ENCODE data around the gene PEX26. TPM values are rescaled to one million over a fixed set of nuclear protein-coding genes. Genes with fewer than 3 reads are reported as not detected.
A peak's percentile ranks its signal among the peaks of the same experiment; 100 is the strongest.
"Not testable (repeated sequence)": the region's sequence is repeated elsewhere in the genome, so short reads cannot be mapped to it uniquely, and the experiment has no call there.

Gene PEX26
- total RNA-seq, 3 donors from 2014 or later, result 51.3 to 68.3 (median 58.2) TPM

- Mint-ChIP-seq H3K9me3 (no peaks in the 10 kb centered on the region), H3K4me3 (no peak overlapping the region), H3K27me3 (ENCODE audit: low read depth) (no peaks in the 10 kb centered on the region), H3K36me3 (ENCODE audit: insufficient read depth) (peaks cover 40% of the 10 kb centered on the region), H3K4me1 (ENCODE audit: low read depth) (peaks cover 20% of the 10 kb centered on the region)
- ATAC-seq, result no peak
- no peak for DNase-seq
Measured at GRCh38 chr22:18090286-18090685, 12.5 kb downstream of the PEX26 start.

GRCh38 chr22:18091478-18091877 lies 13.7 kb downstream of the PEX26 start:
- DNase-seq (no peak), ATAC-seq (peak; percentile 33 to 60)
- peak overlapping the region; percentile 76 for H3K4me3 Mint-ChIP-seq
- H3K9me3 Mint-ChIP-seq, result no peaks in the 10 kb centered on the region
- H3K36me3 Mint-ChIP-seq (ENCODE audit: insufficient read depth), result peaks cover 38% of the 10 kb centered on the region
- peaks cover 28% of the 10 kb centered on the region for H3K4me1 Mint-ChIP-seq (ENCODE audit: low read depth)
- no peaks in the 10 kb centered on the region for H3K27me3 Mint-ChIP-seq (ENCODE audit: low read depth)

GRCh38 chr22:18091916-18092526 lies 14.2 kb downstream of the PEX26 start:
- peaks cover 42% of the 10 kb centered on the region for H3K36me3 Mint-ChIP-seq (ENCODE audit: insufficient read depth)
- ATAC-seq (peak; percentile 56 to 60), DNase-seq (peak; percentile 21)
- H3K9me3 Mint-ChIP-seq, result no peaks in the 10 kb centered on the region
- H3K27me3 Mint-ChIP-seq (ENCODE audit: low read depth), result no peaks in the 10 kb centered on the region
- peak overlapping the region; percentile 76 for H3K4me3 Mint-ChIP-seq
- H3K4me1 Mint-ChIP-seq (ENCODE audit: low read depth), result peaks cover 34% of the 10 kb centered on the region

GRCh38 chr22:18093661-18094060 lies 15.9 kb downstream of the PEX26 start:
- Mint-ChIP-seq H3K4me1 (ENCODE audit: low read depth) (peaks cover 34% of the 10 kb centered on the region), H3K4me3 (no peak overlapping the region), H3K27me3 (ENCODE audit: low read depth) (no peaks in the 10 kb centered on the region), H3K36me3 (ENCODE audit: insufficient read depth) (peaks cover 35% of the 10 kb centered on the region), H3K9me3 (no peaks in the 10 kb centered on the region)
- ATAC-seq (no peak), DNase-seq (no peak)

GRCh38 chr22:18095101-18095805 lies 17.5 kb downstream of the PEX26 start:
- DNase-seq (no peak), ATAC-seq (no peak)
- Mint-ChIP-seq H3K4me1 (ENCODE audit: low read depth) (peaks cover 28% of the 10 kb centered on the region), H3K27me3 (ENCODE audit: low read depth) (no peaks in the 10 kb centered on the region), H3K4me3 (no peak overlapping the region), H3K9me3 (no peaks in the 10 kb centered on the region), H3K36me3 (ENCODE audit: insufficient read depth) (peaks cover 35% of the 10 kb centered on the region)

GRCh38 chr22:18096823-18097222 lies 19.0 kb downstream of the PEX26 start:
- H3K36me3 Mint-ChIP-seq (ENCODE audit: insufficient read depth), result peaks cover 40% of the 10 kb centered on the region

GRCh38 chr22:18100781-18101180 lies 23.0 kb downstream of the PEX26 start:
- H3K4me1 Mint-ChIP-seq (ENCODE audit: low read depth), result peaks cover 31% of the 10 kb centered on the region
- peaks cover 1% of the 10 kb centered on the region for H3K9me3 Mint-ChIP-seq
- ATAC-seq, result no peak
- H3K36me3 Mint-ChIP-seq (ENCODE audit: insufficient read depth), result peaks cover 47% of the 10 kb centered on the region
- H3K27me3 Mint-ChIP-seq (ENCODE audit: low read depth), result peaks cover 2% of the 10 kb centered on the region
- no peak overlapping the region for H3K4me3 Mint-ChIP-seq
- no peak for DNase-seq

More at GRCh38 chr22:18096823-18097222, 19.0 kb downstream of the PEX26 start:
- Mint-ChIP-seq H3K9me3 (no peaks in the 10 kb centered on the region), H3K4me1 (ENCODE audit: low read depth) (peaks cover 21% of the 10 kb centered on the region), H3K4me3 (no peak overlapping the region), H3K27me3 (ENCODE audit: low read depth) (no peaks in the 10 kb centered on the region)
- peak; percentile 86 to 88 for ATAC-seq
- no peak for DNase-seq

- ATAC-seq, result no peak
- Mint-ChIP-seq H3K9me3 (peaks cover 4% of the 10 kb centered on the region), H3K36me3 (ENCODE audit: insufficient read depth) (peaks cover 46% of the 10 kb centered on the region), H3K4me1 (ENCODE audit: low read depth) (peaks cover 30% of the 10 kb centered on the region), H3K27me3 (ENCODE audit: low read depth) (peaks cover 2% of the 10 kb centered on the region), H3K4me3 (no peak overlapping the region)
- no peak for DNase-seq
Measured at GRCh38 chr22:18101536-18101935, 23.7 kb downstream of the PEX26 start.

- Mint-ChIP-seq H3K36me3 (ENCODE audit: insufficient read depth) (peaks cover 44% of the 10 kb centered on the region), H3K4me3 (no peak overlapping the region), H3K27me3 (ENCODE audit: low read depth) (peaks cover 5% of the 10 kb centered on the region), H3K9me3 (peaks cover 4% of the 10 kb centered on the region), H3K4me1 (ENCODE audit: low read depth) (peaks cover 27% of the 10 kb centered on the region)
- ATAC-seq (peak; percentile 80), DNase-seq (no peak)
Measured at GRCh38 chr22:18103527-18104269, 25.9 kb downstream of the PEX26 start.

- DNase-seq (no peak), ATAC-seq (no peak)
- Mint-ChIP-seq H3K4me3 (no peak overlapping the region), H3K27me3 (ENCODE audit: low read depth) (peaks cover 11% of the 10 kb centered on the region), H3K4me1 (ENCODE audit: low read depth) (peaks cover 31% of the 10 kb centered on the region), H3K9me3 (peaks cover 4% of the 10 kb centered on the region), H3K36me3 (ENCODE audit: insufficient read depth) (peaks cover 38% of the 10 kb centered on the region)
Measured at GRCh38 chr22:18104566-18104965, 26.8 kb downstream of the PEX26 start.

GRCh38 chr22:18105981-18106380 lies 28.2 kb downstream of the PEX26 start:
- Mint-ChIP-seq H3K4me1 (ENCODE audit: low read depth) (peaks cover 41% of the 10 kb centered on the region), H3K36me3 (ENCODE audit: insufficient read depth) (peaks cover 29% of the 10 kb centered on the region), H3K27me3 (ENCODE audit: low read depth) (peaks cover 21% of the 10 kb centered on the region)
- ATAC-seq, H3K4me3 Mint-ChIP-seq, DNase-seq, H3K9me3 Mint-ChIP-seq: not testable (repeated sequence)

GRCh38 chr22:18106550-18107341 lies 29.0 kb downstream of the PEX26 start:
- DNase-seq, H3K4me3 Mint-ChIP-seq, H3K9me3 Mint-ChIP-seq: not testable (repeated sequence)
- peaks cover 40% of the 10 kb centered on the region for H3K4me1 Mint-ChIP-seq (ENCODE audit: low read depth)
- ATAC-seq, result peak; percentile 12 to 19
- peaks cover 24% of the 10 kb centered on the region for H3K36me3 Mint-ChIP-seq (ENCODE audit: insufficient read depth)
- peaks cover 23% of the 10 kb centered on the region for H3K27me3 Mint-ChIP-seq (ENCODE audit: low read depth)

- ATAC-seq, result no peak
- no peak for DNase-seq
- peaks cover 37% of the 10 kb centered on the region for H3K4me1 Mint-ChIP-seq (ENCODE audit: low read depth)
Measured at GRCh38 chr22:18108187-18108586, 30.4 kb downstream of the PEX26 start.

More at GRCh38 chr22:18108187-18108586, 30.4 kb downstream of the PEX26 start:
- H3K9me3 Mint-ChIP-seq, result peaks cover 4% of the 10 kb centered on the region
- H3K4me3 Mint-ChIP-seq, result no peak overlapping the region
- peaks cover 26% of the 10 kb centered on the region for H3K27me3 Mint-ChIP-seq (ENCODE audit: low read depth)
- H3K36me3 Mint-ChIP-seq (ENCODE audit: insufficient read depth), result peaks cover 18% of the 10 kb centered on the region

All from activated T-cell treated with anti-CD3 and anti-CD28 coated beads, Interleukin-2, amount 50 U/mL, for 4 hours (primary cell).